ENCODE results near the gene CTBP2. TPM values are rescaled to one million over a fixed set of nuclear protein-coding genes. Genes with fewer than 3 reads are reported as not detected.
A peak's percentile ranks its signal among the peaks of the same experiment; 100 is the strongest.

CTBP2 gene
- total RNA-seq, 4 donors from 2014 or later: 69.7 to 125 (median 84.7) TPM

GRCh38 chr10:125089469-125089868, 70.9 kb downstream of the CTBP2 start:
- H3K4me1 ChIP-seq: peaks cover 59 to 74% (median 68%) of the 10 kb centered on the region in 4 donors
- no peak overlapping the region for H3K4me3 ChIP-seq
- H3K9me3 ChIP-seq: no peaks in the 10 kb centered on the region
- WGBS: 84% methylated on average over 2 of the region's 2 CpGs
- DNase-seq (ENCODE audit: extremely low spot score): no peak
- intact Hi-C loops (cut with DNase I): no loop called here
- H3K27me3 ChIP-seq: no peaks in the 10 kb centered on the region
- H3K27ac ChIP-seq (replicated peaks in 1 of 4): no peak overlapping the region
- TF ChIP-seq POLR2AphosphoS5 (IDR thresholded peaks at IDR 0.05): no peak
- TF ChIP-seq EP300 (IDR thresholded peaks at IDR 0.05): no peak
- no peak for TF ChIP-seq POLR2A (IDR thresholded peaks at IDR 0.05; ENCODE audit: low read depth)
- TF ChIP-seq CTCF (IDR thresholded peaks at IDR 0.05): no peak
- H3K36me3 ChIP-seq: peaks cover 9 to 23% (median 17%) of the 10 kb centered on the region in 4 donors

GRCh38 chr10:125087897-125088215, 72.5 kb downstream of the CTBP2 start:
- no peak for DNase-seq (ENCODE audit: extremely low spot score)
- TF ChIP-seq EP300 (IDR thresholded peaks at IDR 0.05) (no peak), POLR2AphosphoS5 (IDR thresholded peaks at IDR 0.05) (no peak), POLR2A (IDR thresholded peaks at IDR 0.05; ENCODE audit: low read depth) (no peak), CTCF (IDR thresholded peaks at IDR 0.05) (no peak)
- H3K9me3 ChIP-seq: no peaks in the 10 kb centered on the region
- peaks cover 9 to 23% (median 17%) of the 10 kb centered on the region in 4 donors for H3K36me3 ChIP-seq
- intact Hi-C loops (cut with DNase I): no loop called here
- WGBS: 90% methylated on average over 10 of the region's 10 CpGs
- no peaks in the 10 kb centered on the region for H3K27me3 ChIP-seq
- peaks cover 58 to 74% (median 68%) of the 10 kb centered on the region in 4 donors for H3K4me1 ChIP-seq
- no peak overlapping the region for H3K4me3 ChIP-seq
- no peak overlapping the region for H3K27ac ChIP-seq (replicated peaks in 1 of 4)

GRCh38 chr10:125087191-125087896, 73.0 kb downstream of the CTBP2 start:
- Histone ChIP-seq H3K27me3 (no peaks in the 10 kb centered on the region), H3K27ac (replicated peaks in 1 of 4) (no peak overlapping the region), H3K4me3 (no peak overlapping the region), H3K9me3 (no peaks in the 10 kb centered on the region), H3K36me3 (peaks cover 9 to 23% (median 17%) of the 10 kb centered on the region in 4 donors), H3K4me1 (peaks cover 54 to 74% (median 68%) of the 10 kb centered on the region in 4 donors)
- no peak for DNase-seq (ENCODE audit: extremely low spot score)
- intact Hi-C loops (cut with DNase I): no loop called here
- 95% methylated on average over 14 of the region's 14 CpGs for WGBS
- TF ChIP-seq POLR2A (IDR thresholded peaks at IDR 0.05; ENCODE audit: low read depth): no peak
- TF ChIP-seq POLR2AphosphoS5 (IDR thresholded peaks at IDR 0.05): no peak
- TF ChIP-seq EP300 (IDR thresholded peaks at IDR 0.05): no peak
- no peak for TF ChIP-seq CTCF (IDR thresholded peaks at IDR 0.05)

- H3K9me3 ChIP-seq: no peaks in the 10 kb centered on the region
- H3K27me3 ChIP-seq: no peaks in the 10 kb centered on the region
- 90% methylated on average over 9 of the region's 9 CpGs for WGBS
- peaks cover 54 to 74% (median 68%) of the 10 kb centered on the region in 4 donors for H3K4me1 ChIP-seq
- TF ChIP-seq POLR2AphosphoS5 (IDR thresholded peaks at IDR 0.05): no peak
- TF ChIP-seq CTCF (IDR thresholded peaks at IDR 0.05): no peak
- TF ChIP-seq EP300 (IDR thresholded peaks at IDR 0.05): no peak
- TF ChIP-seq POLR2A (IDR thresholded peaks at IDR 0.05; ENCODE audit: low read depth): no peak
- H3K4me3 ChIP-seq: no peak overlapping the region
- H3K27ac ChIP-seq (replicated peaks in 1 of 4): peak overlapping the region in 1 of 4 donors; percentile 89
- DNase-seq (ENCODE audit: extremely low spot score): no peak
- H3K36me3 ChIP-seq: peaks cover 9 to 23% (median 17%) of the 10 kb centered on the region in 4 donors
- intact Hi-C loops (cut with DNase I): no loop called here
Measured at GRCh38 chr10:125086691-125087090, 73.7 kb downstream of the CTBP2 start.
